Activated CD8-positive, alpha-beta memory T cell treated with anti-CD3 and anti-CD28 coated beads, Interleukin-2, amount 50 U/mL, for 4 hours (primary cell): ENCODE results near the gene TRPM2.
"Not testable (repeated sequence)": the region's sequence is repeated elsewhere in the genome, so short reads cannot be mapped to it uniquely, and the experiment has no call there.

Experiments used
- DNase-seq: peaks from one replicate; pipeline ENCODE4 v3.0.0-alpha.2; 2020

Gene TRPM2

GRCh38 chr21:44417621-44418107, 64.2 kb downstream of the TRPM2 start:
- DNase-seq: not testable (repeated sequence)

- peak; percentile 8 for DNase-seq
Measured at GRCh38 chr21:44418108-44418875, 64.9 kb downstream of the TRPM2 start.

GRCh38 chr21:44418876-44419230, 65.4 kb downstream of the TRPM2 start:
- no peak for DNase-seq

GRCh38 chr21:44419679-44420078, 66.3 kb downstream of the TRPM2 start:
- peak; percentile 4 for DNase-seq

GRCh38 chr21:44420416-44421205, 67.2 kb downstream of the TRPM2 start:
- peak; percentile 4 for DNase-seq

- peak; percentile 7 for DNase-seq
Measured at GRCh38 chr21:44421901-44422840, 68.8 kb downstream of the TRPM2 start.

GRCh38 chr21:44423312-44423821, 69.9 kb downstream of the TRPM2 start:
- peak; percentile 5 for DNase-seq

GRCh38 chr21:44423941-44424607, 70.7 kb downstream of the TRPM2 start:
- peak; percentile 14 for DNase-seq

GRCh38 chr21:44424608-44425306, 71.3 kb downstream of the TRPM2 start:
- peak; percentile 13 for DNase-seq

- DNase-seq: peak; percentile 10
Measured at GRCh38 chr21:44425307-44425894, 72.0 kb downstream of the TRPM2 start.

GRCh38 chr21:44425895-44426662, 72.7 kb downstream of the TRPM2 start:
- DNase-seq: peak; percentile 9

- DNase-seq: peak; percentile 7
Measured at GRCh38 chr21:44426663-44427191, 73.3 kb downstream of the TRPM2 start.

- peak; percentile 13 for DNase-seq
Measured at GRCh38 chr21:44427241-44428120, 74.1 kb downstream of the TRPM2 start.

- DNase-seq: peak; percentile 24
Measured at GRCh38 chr21:44428281-44428960, 75.0 kb downstream of the TRPM2 start.

- no peak for DNase-seq
Measured at GRCh38 chr21:44429894-44430293, 76.5 kb downstream of the TRPM2 start.

- DNase-seq: no peak
Measured at GRCh38 chr21:44431300-44431699, 77.9 kb downstream of the TRPM2 start.

GRCh38 chr21:44432841-44433790, 79.7 kb downstream of the TRPM2 start:
- no peak for DNase-seq
